Uterus (tissue), 4 donors: Measurements from ENCODE around the gene VPS16. TPM values are rescaled to one million over a fixed set of nuclear protein-coding genes. Genes with fewer than 3 reads are reported as not detected.

Source experiments
- DNase-seq, 2 donors: peaks; one replicate each; pipeline ENCODE4 v3.0.0-alpha.2; 2019 to 2020
- H3K27ac ChIP-seq, 2 donors: fragments of 200-600 bp; sonication (generic); 1 replicate in 1 of 2; 2 replicates in 1 of 2; pipeline ENCODE4 v1.5.1; 2016 to 2018
- H3K27me3 ChIP-seq, 2 donors: fragments of 200-600 bp; sonication (generic); one replicate each; pipeline ENCODE4 v1.5.1; 2018 to 2019; ENCODE audit warnings: control low read depth in 1 of 2
- H3K36me3 ChIP-seq, 2 donors: fragments of 200-600 bp; sonication (generic); one replicate each; pipeline ENCODE4 v1.5.1; 2019; ENCODE audit warnings: control low read depth in 1 of 2
- H3K4me1 ChIP-seq, 2 donors: fragments of 200-600 bp; sonication (generic); one replicate each; pipeline ENCODE4 v1.5.1; 2018 to 2019; ENCODE audit warnings: control low read depth in 1 of 2
- H3K4me3 ChIP-seq, 2 donors: fragments of 200-600 bp; sonication (generic); 1 replicate in 1 of 2; 2 replicates in 1 of 2; pipeline ENCODE4 v1.5.1; 2018 to 2019; ENCODE audit warnings: mild to moderate bottlenecking in 1 of 2
- H3K9me3 ChIP-seq, 2 donors: fragments of 200-600 bp; sonication (generic); one replicate each; pipeline ENCODE4 v1.5.1; 2019; ENCODE audit warnings: control low read depth in 1 of 2
- POLR2A ChIP-seq, 2 donors: fragments of 450-650 bp; IDR thresholded peaks; one replicate each; pipeline ENCODE4 v1.6.1; 2016; ENCODE audit warnings: antibody characterized with exemption in 2 of 2, mild to moderate bottlenecking in 1 of 2, moderate library complexity in 1 of 2
- intact Hi-C: fragments of 100-400 bp; cut with DNase I; formaldehyde crosslinking; loops from one replicate; pipeline ENCODE4 v1.15.1; 2023; ENCODE audit warnings: low total_unique reads
- total RNA-seq, 4 donors: library from RNA; depleted of rRNA in 3 of 4; stranded (reverse); fragments of >200 nt in 3 of 4; gene quantifications; one replicate each; pipeline versions ENCODE4 v1.1.0 to v1.2.4, GENCODE V29; 2014 to 2023
- TF ChIP-seq, protein P1 (sequence below), 4 experiments: fragments of 200-600 bp in 2 of 4; fragments of 450-650 bp in 2 of 4; sonication (generic) in 2 of 4; IDR thresholded peaks; one replicate each; pipeline ENCODE4 v1.5.1; 2016 to 2019; ENCODE audit warnings: antibody characterized with exemption in 4 of 4, mild to moderate bottlenecking in 2 of 4, moderate library complexity in 1 of 4
- donor health status: DM: yes; HTN: yes; CAD: no.

Gene VPS16
- total RNA-seq: 10 to 100 TPM in 3 of 4 donors, 1 to 10 TPM in 1; 5.9 to 48.6 (median 37.9) TPM

DNA sequence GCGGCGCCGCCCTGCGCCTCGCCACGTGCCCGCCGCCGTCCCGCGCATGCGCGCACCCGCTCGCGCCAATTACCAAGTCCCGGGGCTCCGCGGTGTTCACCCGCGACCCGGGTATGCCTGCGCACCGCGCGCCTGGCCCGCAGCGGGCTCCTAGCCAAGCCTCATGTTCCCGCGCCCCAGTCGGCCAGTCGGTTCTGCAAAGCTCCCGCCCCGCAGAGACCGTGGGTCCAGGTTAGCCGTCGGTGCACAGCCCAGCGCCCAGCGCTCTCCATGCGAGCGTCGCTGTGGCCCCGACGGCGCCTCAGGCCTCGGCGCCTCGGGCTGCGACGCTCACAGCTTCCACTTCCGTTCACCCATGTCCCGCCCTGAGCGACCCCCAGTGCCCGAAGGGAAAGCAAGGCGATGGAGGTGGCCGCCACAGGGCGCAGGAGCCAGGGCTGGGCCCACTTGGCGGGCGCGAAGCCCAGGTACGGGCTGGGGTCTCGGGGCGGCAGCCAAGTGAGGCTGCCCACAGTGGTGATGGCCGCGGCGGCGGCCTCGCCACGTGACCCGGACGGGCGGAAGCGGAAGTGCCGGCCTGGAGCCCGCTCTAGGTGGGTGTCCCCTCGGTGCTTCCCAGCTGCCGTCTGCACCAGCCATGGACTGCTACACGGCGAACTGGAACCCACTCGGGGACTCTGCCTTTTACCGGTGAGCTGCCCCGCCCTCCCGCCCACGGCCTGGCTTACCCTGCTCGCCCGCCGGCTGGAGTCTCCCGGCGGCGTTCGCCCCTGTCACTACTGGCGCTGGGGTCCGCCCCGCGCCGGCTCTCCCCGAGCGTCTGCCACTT is at the start of gene VPS16, which contains the start of gene PCED1A:
Gene VPS16, plus strand, starts transcription at position 608 of the 829 bp plus-strand sequence. Its CDS starts 30 bp downstream, at position 638.
Gene PCED1A, minus strand, starts transcription at position 518 of the 829 bp plus-strand sequence. CDS start 743 bp downstream, outside the sequence.
- Histone ChIP-seq H3K27ac (peak within 1 kb of the TSS; percentile 84 to 86), H3K9me3 (no peaks in the 10 kb centered on the region), H3K4me3 (peak within 1 kb of the TSS; percentile 74 to 93), H3K4me1 (peaks cover 0 to 6% of the 10 kb centered on the region in 2 donors), H3K27me3 (no peaks in the 10 kb centered on the region), H3K36me3 (no peaks in the 10 kb centered on the region)
- TF ChIP-seq, protein P1, sequence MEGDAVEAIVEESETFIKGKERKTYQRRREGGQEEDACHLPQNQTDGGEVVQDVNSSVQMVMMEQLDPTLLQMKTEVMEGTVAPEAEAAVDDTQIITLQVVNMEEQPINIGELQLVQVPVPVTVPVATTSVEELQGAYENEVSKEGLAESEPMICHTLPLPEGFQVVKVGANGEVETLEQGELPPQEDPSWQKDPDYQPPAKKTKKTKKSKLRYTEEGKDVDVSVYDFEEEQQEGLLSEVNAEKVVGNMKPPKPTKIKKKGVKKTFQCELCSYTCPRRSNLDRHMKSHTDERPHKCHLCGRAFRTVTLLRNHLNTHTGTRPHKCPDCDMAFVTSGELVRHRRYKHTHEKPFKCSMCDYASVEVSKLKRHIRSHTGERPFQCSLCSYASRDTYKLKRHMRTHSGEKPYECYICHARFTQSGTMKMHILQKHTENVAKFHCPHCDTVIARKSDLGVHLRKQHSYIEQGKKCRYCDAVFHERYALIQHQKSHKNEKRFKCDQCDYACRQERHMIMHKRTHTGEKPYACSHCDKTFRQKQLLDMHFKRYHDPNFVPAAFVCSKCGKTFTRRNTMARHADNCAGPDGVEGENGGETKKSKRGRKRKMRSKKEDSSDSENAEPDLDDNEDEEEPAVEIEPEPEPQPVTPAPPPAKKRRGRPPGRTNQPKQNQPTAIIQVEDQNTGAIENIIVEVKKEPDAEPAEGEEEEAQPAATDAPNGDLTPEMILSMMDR (IDR thresholded peaks at IDR 0.05): peak in 1 of 4 experiments; percentile 13
- TF ChIP-seq POLR2A (IDR thresholded peaks at IDR 0.05): peak in 1 of 2 donors; percentile 65
- peak; percentile 81 to 88 for DNase-seq
- intact Hi-C loops: no loop called here

DNA sequence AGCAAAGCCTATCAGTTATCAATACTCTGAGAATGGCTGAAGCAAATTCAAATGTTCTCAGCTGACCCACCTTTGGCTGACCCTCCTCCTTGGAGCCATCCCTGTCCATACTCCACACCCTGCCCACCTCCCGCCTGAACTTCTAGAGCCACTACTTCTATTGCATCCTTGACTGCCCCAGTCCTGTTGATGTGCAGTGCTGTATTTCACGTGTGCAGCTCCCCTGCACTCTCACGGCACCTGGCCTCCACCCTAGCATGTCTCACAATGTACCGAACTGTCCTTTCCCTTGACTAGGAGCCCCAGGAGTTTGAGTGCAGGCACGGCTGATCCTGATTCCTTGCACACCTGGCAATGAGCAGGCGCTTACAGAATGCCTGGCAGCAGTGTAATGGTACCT is 47.1 kb upstream of the VPS16 start:
- Histone ChIP-seq H3K4me3 (no peak overlapping the region), H3K36me3 (no peaks in the 10 kb centered on the region), H3K27ac (no peak overlapping the region), H3K9me3 (no peaks in the 10 kb centered on the region), H3K4me1 (no peaks in the 10 kb centered on the region), H3K27me3 (no peaks in the 10 kb centered on the region)
- intact Hi-C loops: no loop called here
- DNase-seq: no peak
- no peak for TF ChIP-seq POLR2A (IDR thresholded peaks at IDR 0.05)
- TF ChIP-seq, protein P1 (IDR thresholded peaks at IDR 0.05): no peak

DNA sequence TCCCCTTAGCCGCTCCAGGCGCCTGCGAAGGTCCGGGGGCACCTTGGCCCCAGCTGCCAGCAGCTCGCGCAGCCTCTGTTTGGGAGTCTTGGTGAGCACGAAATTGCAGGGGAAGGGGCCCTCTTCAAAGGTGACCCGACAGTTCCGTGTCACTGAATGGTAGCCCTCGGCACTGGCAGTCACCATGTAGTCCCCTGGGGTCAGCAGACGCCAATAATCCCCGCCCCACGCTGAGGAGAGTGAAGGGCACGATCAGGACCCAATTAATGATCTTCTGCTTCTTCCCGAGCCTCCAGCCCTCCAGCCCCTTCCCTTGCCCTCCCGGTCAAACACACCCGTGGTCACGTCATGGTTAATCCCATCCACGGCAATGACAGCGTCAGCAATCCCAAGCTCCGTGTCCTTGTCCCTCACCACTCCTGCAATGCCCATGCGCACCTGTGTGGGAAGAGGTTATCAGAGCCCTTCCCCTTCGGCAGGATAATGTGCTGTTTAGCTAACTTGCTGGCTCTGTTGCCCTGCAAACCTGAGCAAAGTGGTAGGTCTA is 46.3 kb upstream of the VPS16 start:
- intact Hi-C loops: no loop called here
- Histone ChIP-seq H3K36me3 (no peaks in the 10 kb centered on the region), H3K9me3 (no peaks in the 10 kb centered on the region), H3K4me1 (no peaks in the 10 kb centered on the region), H3K27me3 (no peaks in the 10 kb centered on the region), H3K27ac (no peak overlapping the region), H3K4me3 (no peak overlapping the region)
- TF ChIP-seq, protein P1 (IDR thresholded peaks at IDR 0.05): no peak
- no peak for DNase-seq

DNA sequence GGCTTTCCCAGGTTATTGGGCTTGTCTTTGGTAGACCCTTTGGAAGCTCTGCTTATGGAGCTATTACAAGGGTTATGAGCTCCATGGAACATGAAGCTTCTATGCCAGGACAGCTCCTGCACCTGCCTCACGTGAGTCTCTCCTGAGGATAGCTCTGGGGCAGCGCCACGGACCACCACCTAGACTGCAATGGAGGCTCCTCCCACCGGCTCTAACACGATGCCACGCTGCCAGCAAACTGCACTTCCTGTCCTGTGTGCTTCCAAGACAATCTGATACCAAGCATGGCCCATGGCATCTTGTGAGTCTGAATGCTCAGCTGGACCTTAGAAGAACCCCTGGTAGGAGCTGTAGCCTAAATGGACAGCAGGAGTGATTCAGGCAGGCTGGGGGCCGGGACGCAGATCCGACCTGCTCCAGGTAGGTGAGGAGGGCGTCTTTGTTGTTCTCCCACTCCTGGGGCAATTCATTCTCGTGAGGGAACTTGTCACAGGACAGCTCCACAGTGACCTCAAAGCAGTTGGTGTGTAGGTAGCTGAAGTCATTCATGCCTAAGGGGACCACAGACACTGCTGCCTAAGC is 45.6 kb upstream of the VPS16 start:
- H3K4me1 ChIP-seq: peaks cover 0 to 4% of the 10 kb centered on the region in 2 donors
- TF ChIP-seq, protein P1 (IDR thresholded peaks at IDR 0.05): no peak
- no peak for TF ChIP-seq POLR2A (IDR thresholded peaks at IDR 0.05)
- H3K27me3 ChIP-seq: no peaks in the 10 kb centered on the region
- H3K27ac ChIP-seq: no peak overlapping the region
- no peak overlapping the region for H3K4me3 ChIP-seq
- no peaks in the 10 kb centered on the region for H3K36me3 ChIP-seq
- no peak for DNase-seq
- intact Hi-C loops: no loop called here
- H3K9me3 ChIP-seq: no peaks in the 10 kb centered on the region

DNA sequence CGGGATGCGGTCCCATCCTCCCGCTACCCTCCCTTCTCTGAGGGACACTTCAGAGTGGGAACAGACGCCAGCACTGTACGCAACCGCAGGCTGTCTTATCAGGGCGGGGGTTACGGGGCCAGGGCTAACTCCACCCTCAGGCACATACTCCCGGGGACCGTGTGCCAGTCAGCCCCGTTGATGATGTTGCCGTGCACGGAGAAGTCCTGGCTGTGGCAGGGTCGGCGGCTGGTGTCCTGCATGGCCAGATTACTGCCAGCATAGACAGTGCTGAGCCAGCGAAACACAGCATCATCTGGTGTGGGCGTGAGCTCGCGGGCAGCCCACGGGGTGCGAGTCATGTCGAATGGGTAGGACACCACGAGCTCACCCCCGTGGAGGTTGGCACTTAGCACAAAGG is 45.1 kb upstream of the VPS16 start:
- no peak overlapping the region for H3K27ac ChIP-seq
- H3K4me1 ChIP-seq: peaks cover 0 to 6% of the 10 kb centered on the region in 2 donors
- no peaks in the 10 kb centered on the region for H3K9me3 ChIP-seq
- TF ChIP-seq POLR2A (IDR thresholded peaks at IDR 0.05): no peak
- TF ChIP-seq, protein P1 (IDR thresholded peaks at IDR 0.05): no peak
- intact Hi-C loops: no loop called here
- no peak for DNase-seq
- H3K36me3 ChIP-seq: no peaks in the 10 kb centered on the region
- H3K4me3 ChIP-seq: no peak overlapping the region
- H3K27me3 ChIP-seq: no peaks in the 10 kb centered on the region
